Chondrocyte (in vitro differentiated cells): ENCODE measurements around the gene UBA3. TPM values are rescaled to one million over a fixed set of nuclear protein-coding genes. Genes with fewer than 3 reads are reported as not detected.

Experiments
- DNase-seq: peaks from one replicate; pipeline ENCODE4 v3.0.0; 2021; ENCODE audit warnings: mixed read lengths, low spot score
- H3K27ac Mint-ChIP-seq: one replicate; pipeline ENCODE4 v1.8.0; 2021; ENCODE audit warnings: mild to moderate bottlenecking, moderate library complexity, mixed read lengths; ENCODE audit not compliant: unreplicated experiment
- H3K27me3 Mint-ChIP-seq: 2 replicates; pipeline ENCODE4 v1.8.0; 2021; ENCODE audit warnings: low read depth, mixed read lengths
- H3K36me3 Mint-ChIP-seq: 2 replicates; pipeline ENCODE4 v1.8.0; 2021; ENCODE audit warnings: low read depth, mixed read lengths
- H3K4me1 Mint-ChIP-seq: 2 replicates; pipeline ENCODE4 v1.8.0; 2021; ENCODE audit warnings: low read depth, mild to moderate bottlenecking, mixed read lengths
- H3K4me3 Mint-ChIP-seq: one replicate; pipeline ENCODE4 v1.8.0; 2021; ENCODE audit warnings: mild to moderate bottlenecking, moderate library complexity, mixed read lengths; ENCODE audit not compliant: unreplicated experiment
- H3K9me3 Mint-ChIP-seq: 2 replicates; pipeline ENCODE4 v1.8.0; 2021; ENCODE audit warnings: low read depth, mixed read lengths
- CTCF ChIP-seq: fragments of 200-600 bp; sonication (generic); IDR thresholded peaks from 2 replicates; pipeline ENCODE4 v1.5.0; 2021; ENCODE audit warnings: antibody characterized with exemption, mild to moderate bottlenecking, moderate library complexity
- total RNA-seq: library from RNA; stranded (reverse); gene quantifications from 3 replicates; pipeline ENCODE4 v1.2.1, GENCODE V29; 2021

UBA3 gene
- total RNA-seq, 1 donor from 2014 or later: 58.3 TPM

- H3K9me3 Mint-ChIP-seq: no peaks in the 10 kb centered on the region
- no peak overlapping the region for H3K27ac Mint-ChIP-seq
- TF ChIP-seq CTCF: no peak
- no peak overlapping the region for H3K4me3 Mint-ChIP-seq
- no peaks in the 10 kb centered on the region for H3K27me3 Mint-ChIP-seq
- no peak for DNase-seq
- H3K4me1 Mint-ChIP-seq: peaks cover 12% of the 10 kb centered on the region
- H3K36me3 Mint-ChIP-seq: no peaks in the 10 kb centered on the region
Measured at GRCh38 chr3:69119138-69119537, 39.0 kb upstream of the UBA3 start.

GRCh38 chr3:69118555-69118954 lies 38.4 kb upstream of the UBA3 start:
- H3K4me3 Mint-ChIP-seq: no peak overlapping the region
- TF ChIP-seq CTCF: no peak
- DNase-seq: no peak
- peaks cover 12% of the 10 kb centered on the region for H3K4me1 Mint-ChIP-seq
- H3K9me3 Mint-ChIP-seq: no peaks in the 10 kb centered on the region
- no peaks in the 10 kb centered on the region for H3K27me3 Mint-ChIP-seq
- no peaks in the 10 kb centered on the region for H3K36me3 Mint-ChIP-seq
- no peak overlapping the region for H3K27ac Mint-ChIP-seq

GRCh38 chr3:69116897-69117296 lies 36.7 kb upstream of the UBA3 start:
- Mint-ChIP-seq H3K4me3 (no peak overlapping the region), H3K27ac (no peak overlapping the region)
- no peak for TF ChIP-seq CTCF

GRCh38 chr3:69116162-69116561 lies 36.0 kb upstream of the UBA3 start:
- H3K4me1 Mint-ChIP-seq: peaks cover 7% of the 10 kb centered on the region
- TF ChIP-seq CTCF: no peak
- no peaks in the 10 kb centered on the region for H3K9me3 Mint-ChIP-seq
- DNase-seq: no peak
- no peak overlapping the region for H3K4me3 Mint-ChIP-seq
- H3K27ac Mint-ChIP-seq: no peak overlapping the region
- no peaks in the 10 kb centered on the region for H3K27me3 Mint-ChIP-seq
- no peaks in the 10 kb centered on the region for H3K36me3 Mint-ChIP-seq

More at GRCh38 chr3:69116897-69117296, 36.7 kb upstream of the UBA3 start:
- Mint-ChIP-seq H3K27me3 (no peaks in the 10 kb centered on the region), H3K9me3 (no peaks in the 10 kb centered on the region), H3K36me3 (no peaks in the 10 kb centered on the region), H3K4me1 (peaks cover 9% of the 10 kb centered on the region)
- DNase-seq: no peak

GRCh38 chr3:69115731-69116130 lies 35.6 kb upstream of the UBA3 start:
- Mint-ChIP-seq H3K27ac (no peak overlapping the region), H3K27me3 (no peaks in the 10 kb centered on the region), H3K4me3 (no peak overlapping the region), H3K4me1 (peaks cover 7% of the 10 kb centered on the region), H3K36me3 (no peaks in the 10 kb centered on the region), H3K9me3 (no peaks in the 10 kb centered on the region)
- TF ChIP-seq CTCF: no peak
- DNase-seq: no peak
